Posterior vena cava (tissue), 2 donors: ENCODE results near the gene MBTPS1. TPM values are rescaled to one million over a fixed set of nuclear protein-coding genes. Genes with fewer than 3 reads are reported as not detected.
A peak's percentile ranks its signal among the peaks of the same experiment; 100 is the strongest.

Experiments
- DNase-seq: peaks from one replicate; pipeline ENCODE4 v3.0.0-alpha.2; 2020; ENCODE audit warnings: low spot score
- intact Hi-C, 2 donors: fragments of 100-400 bp; cut with DNase I; formaldehyde crosslinking; loops; one replicate each; pipeline versions ENCODE4 v1.14.1 to v1.14.2; 2022 to 2023
- total RNA-seq, 2 donors: library from RNA; stranded (reverse); fragmentation: NEBNext Ultra II Directional; extraction: Animal tissue kit (Norgen Biotek cat#: 25700); gene quantifications; one replicate each; pipeline ENCODE4 v1.2.1, GENCODE V29; 2021
- donor health status: DM: yes; HTN: yes; CAD: no.
- donor health status: DM: yes; HTN: yes; CAD: no.

MBTPS1 gene
- total RNA-seq, 2 donors from 2014 or later, result 61.9 to 71.3 TPM

GRCh38 chr16:84062734-84063640 is 53.8 kb downstream of the MBTPS1 start:
- peak; percentile 95 for DNase-seq
- intact Hi-C loops, result loop anchor here (5.0 kb wide), 2 partner anchors 96 to 236 kb away; partner anchors contain the start of gene NECAB2 (in 1 of the 2)

GRCh38 chr16:84061236-84061819 is 55.4 kb downstream of the MBTPS1 start:
- intact Hi-C loops, result loop anchor here (5.0 kb wide), 2 partner anchors 94 to 234 kb away; partner anchors contain the start of gene NECAB2 (in 1 of the 2)
- peak; percentile 54 for DNase-seq

GRCh38 chr16:84059946-84060901 is 56.5 kb downstream of the MBTPS1 start:
- peak; percentile 63 for DNase-seq

GRCh38 chr16:84059111-84059510 is 57.6 kb downstream of the MBTPS1 start:
- peak; percentile 73 for DNase-seq
- intact Hi-C loops, result loop anchor here in 1 of 2 donors (2.0 kb wide), 1 partner anchor 58 kb away; no protein-coding TSS in a partner anchor

More at GRCh38 chr16:84059946-84060901, 56.5 kb downstream of the MBTPS1 start:
- intact Hi-C loops, result loop anchor here (2.0 to 5.0 kb wide), 3 partner anchors 59 to 233 kb away; partner anchors contain the start of gene NECAB2 (in 1 of the 2)

DNA sequence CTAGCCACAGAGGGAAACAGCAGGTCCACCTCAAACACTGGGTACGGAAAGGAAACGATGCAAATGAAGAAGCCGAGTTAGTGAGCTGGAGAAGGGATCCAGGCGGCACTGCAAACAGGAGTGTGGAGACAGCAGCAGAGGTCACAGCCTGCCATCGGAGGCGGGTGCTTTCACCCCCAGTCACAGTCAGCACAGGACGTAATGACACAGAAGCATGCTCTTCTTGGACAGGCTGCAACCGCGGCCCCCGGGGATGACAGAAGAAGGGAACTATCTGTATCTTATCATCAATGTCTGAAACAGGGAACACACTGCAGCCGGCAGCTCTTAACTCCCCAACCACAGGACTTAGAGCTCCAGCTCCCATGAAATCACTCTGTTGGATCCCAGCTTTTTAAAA is 58.1 kb downstream of the MBTPS1 start:
- DNase-seq, result peak; percentile 80
- intact Hi-C loops, result loop anchor here in 1 of 2 donors (2.0 kb wide), 1 partner anchor 58 kb away; no protein-coding TSS in a partner anchor

DNA sequence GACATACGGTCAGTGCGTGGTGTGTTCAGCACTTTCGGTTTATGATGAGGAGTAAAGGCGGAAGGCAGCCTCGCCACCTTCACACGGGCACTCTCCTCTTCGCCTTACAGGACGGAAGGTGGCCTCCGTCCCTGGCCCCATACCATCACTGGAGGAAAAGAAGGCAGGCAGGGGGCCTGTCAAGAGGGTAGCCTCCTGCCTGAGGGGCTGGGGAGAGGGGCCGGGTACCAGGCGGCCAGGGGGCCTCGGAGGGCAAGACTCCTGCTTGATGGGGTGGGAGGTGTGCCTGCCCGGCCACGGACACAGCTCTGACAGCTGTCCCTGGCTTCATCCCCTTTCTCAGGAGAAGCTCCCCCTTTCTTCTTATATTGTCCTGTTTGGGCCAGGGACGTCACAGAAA is 58.5 kb downstream of the MBTPS1 start:
- intact Hi-C loops, result loop anchor here in 1 of 2 donors (2.0 kb wide), 1 partner anchor 57 kb away; no protein-coding TSS in a partner anchor
- peak; percentile 61 for DNase-seq

GRCh38 chr16:84056933-84057332 is 59.8 kb downstream of the MBTPS1 start:
- intact Hi-C loops, result no loop called here
- DNase-seq, result peak; percentile 63

DNA sequence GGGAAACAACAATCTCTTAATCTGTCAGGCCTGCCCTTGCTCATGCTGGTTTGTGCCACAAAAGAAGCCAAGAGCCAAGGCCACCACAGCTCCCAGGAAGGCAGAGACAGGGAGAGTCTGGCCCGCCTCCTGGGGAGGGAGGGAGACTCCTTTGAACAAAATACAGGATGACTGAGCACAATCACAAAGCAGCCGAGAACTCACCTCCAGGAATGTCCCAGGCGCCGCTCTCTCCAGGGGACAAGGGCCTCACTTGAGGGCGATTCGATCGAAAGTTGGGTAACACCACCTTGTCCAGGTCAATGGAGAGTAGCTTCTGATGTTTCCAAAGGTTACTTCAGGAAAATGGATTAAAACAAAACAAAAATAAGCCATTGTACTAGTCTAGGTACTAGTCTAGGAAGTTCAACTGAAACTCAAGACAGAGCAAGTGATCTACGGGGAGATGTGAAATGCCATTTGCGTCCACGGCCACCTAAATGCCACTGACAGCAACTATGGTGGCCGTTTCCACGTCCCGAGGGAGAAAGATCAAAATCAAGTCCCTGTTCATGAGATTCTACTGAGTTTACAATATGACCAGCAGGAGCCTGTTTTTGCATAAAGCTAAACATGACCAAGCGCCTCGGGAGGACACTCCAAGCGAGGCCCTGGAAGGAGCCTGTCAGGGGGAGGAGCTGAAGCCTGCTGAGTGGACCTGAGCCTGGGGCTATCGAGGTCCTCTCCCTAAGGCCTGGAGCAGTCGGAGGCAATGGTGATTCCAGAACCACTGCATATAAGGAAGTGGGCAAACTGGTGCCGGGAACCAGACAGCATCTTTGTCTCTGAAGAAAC is 60.7 kb downstream of the MBTPS1 start:
- intact Hi-C loops, result no loop called here
- DNase-seq, result peak; percentile 62

DNA sequence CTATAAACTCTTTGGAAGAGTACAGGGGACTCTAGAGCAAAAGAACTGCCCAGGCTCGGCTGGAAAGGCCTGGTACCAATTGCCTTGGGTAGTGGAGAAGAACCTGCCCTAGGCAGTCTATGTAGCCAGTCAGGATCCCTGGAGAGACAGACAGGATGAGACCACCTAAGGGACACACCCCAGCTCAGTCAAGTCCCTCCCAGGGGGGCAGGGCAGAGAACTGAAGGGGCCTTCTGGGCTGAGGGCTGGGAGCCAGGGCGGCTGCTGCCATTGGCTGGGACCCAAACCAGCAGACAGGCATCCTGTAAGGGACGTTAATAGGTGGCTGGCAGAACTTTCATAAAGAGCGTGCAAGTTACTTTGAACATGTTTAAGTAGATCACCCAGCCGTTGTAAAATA is 61.4 kb downstream of the MBTPS1 start:
- intact Hi-C loops, result no loop called here
- DNase-seq, result peak; percentile 58

DNA sequence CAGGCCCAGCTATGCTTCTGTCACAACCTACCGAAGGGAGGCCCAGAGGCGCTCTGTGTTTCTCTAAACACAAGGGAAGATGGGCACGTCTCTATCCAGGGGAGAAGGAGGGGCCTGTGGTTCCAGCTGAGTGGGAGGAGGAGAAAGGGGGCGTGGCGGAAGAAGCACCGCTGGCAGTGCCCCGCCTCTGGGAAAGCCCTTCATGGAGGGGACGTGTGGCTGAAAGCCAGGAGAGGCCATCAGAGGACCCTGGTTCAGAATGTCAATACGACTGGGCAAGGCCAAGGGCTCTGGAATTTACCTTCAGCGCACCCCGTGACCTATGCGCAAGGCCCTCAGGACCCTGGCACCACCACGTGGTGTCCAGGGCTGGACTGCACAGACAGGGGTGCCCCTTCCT is 61.8 kb downstream of the MBTPS1 start:
- DNase-seq, result peak; percentile 67
- intact Hi-C loops, result no loop called here

- DNase-seq, result peak; percentile 47
Measured at GRCh38 chr16:84054271-84054670, 62.5 kb downstream of the MBTPS1 start.

DNA sequence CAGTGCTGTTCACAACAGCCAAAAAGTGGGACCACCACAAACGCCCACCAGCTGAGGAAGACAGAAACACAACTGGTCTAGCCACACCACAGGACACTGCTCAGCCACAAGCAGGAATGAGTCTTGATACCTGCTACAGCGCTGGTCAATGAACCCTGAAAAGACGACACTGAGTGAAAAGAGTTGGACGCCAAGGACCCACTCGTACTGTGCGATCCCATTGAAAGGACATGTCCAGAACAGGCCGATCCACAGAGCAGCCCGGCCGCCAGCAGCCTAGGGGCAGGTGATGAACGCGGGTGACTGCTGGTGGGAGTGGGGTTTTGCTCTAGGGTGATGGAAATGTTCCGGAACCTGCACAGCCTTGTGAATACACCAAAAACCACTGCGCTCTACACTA is 63.5 kb downstream of the MBTPS1 start:
- intact Hi-C loops, result no loop called here
- no peak for DNase-seq

More at GRCh38 chr16:84054271-84054670, 62.5 kb downstream of the MBTPS1 start:
- intact Hi-C loops, result no loop called here

- peak; percentile 71 for DNase-seq
- intact Hi-C loops, result no loop called here
Measured at GRCh38 chr16:84052071-84052622, 64.6 kb downstream of the MBTPS1 start.

DNA sequence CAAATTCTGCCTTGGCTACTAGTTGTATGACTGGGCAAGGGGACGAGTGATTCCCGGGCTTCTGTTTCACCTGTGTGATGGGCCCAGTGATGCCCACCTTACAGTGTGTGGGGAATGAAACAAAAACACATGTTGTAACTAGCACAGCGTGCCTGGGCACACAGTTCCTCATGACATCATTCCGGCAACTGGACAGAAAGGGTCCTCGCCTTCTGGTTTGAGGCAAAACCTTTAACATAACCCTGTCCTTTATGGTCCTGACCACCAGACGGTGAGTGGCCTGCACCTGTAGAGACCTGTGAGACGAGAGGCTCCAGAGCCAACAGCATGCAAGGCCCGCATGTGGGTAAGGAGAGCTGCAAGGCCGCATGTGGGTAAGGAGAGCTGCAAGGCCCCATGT is 66.4 kb downstream of the MBTPS1 start:
- peak; percentile 42 for DNase-seq
- intact Hi-C loops, result no loop called here

DNA sequence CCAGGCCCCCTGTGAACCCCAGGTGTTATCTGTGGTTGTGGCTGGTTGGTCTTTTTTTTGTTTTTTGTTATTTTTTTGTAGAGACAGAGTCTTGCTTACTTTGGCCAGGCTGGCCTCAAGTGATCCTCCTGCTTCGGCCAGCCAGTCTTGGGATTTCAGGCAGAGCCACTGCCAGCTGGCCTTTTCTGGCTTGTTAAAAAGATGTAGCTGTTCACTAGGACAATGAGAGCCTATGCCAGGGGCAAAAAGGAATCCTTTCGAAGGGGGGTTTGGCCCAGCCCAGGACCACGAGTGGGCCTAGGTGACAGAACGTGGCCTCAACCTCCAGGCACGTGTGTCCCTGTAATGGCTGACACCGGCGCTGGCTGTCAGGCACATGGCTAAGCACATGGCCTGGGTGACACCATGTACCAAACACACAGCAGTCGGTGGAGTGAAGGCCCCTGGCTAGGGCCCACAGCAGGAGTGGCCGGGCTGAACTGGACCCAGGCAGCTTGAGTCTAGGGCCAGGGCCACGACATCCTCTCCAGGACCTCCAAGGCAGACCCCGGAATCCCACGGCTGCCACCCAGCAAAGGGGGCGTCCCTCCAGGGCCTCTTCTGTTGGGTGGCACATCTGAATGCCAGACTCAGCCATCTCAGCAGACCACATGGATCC is 67.2 kb downstream of the MBTPS1 start:
- intact Hi-C loops, result no loop called here
- DNase-seq, result peak; percentile 79

- peak; percentile 58 for DNase-seq
- intact Hi-C loops, result no loop called here
Measured at GRCh38 chr16:84048871-84049270, 67.9 kb downstream of the MBTPS1 start.

GRCh38 chr16:84048270-84048669 is 68.5 kb downstream of the MBTPS1 start:
- intact Hi-C loops, result no loop called here
- peak; percentile 56 for DNase-seq
